GM18868 (cell line): ENCODE measurements around the gene RBM7.

Source experiments
- ATAC-seq: cut with Tn5 transposase; IDR thresholded peaks from one replicate; pipeline ENCODE4 v1.9.1; 2021; ENCODE audit warnings: mild to moderate bottlenecking, moderate library complexity; ENCODE audit not compliant: unreplicated experiment

The RBM7 gene

DNA sequence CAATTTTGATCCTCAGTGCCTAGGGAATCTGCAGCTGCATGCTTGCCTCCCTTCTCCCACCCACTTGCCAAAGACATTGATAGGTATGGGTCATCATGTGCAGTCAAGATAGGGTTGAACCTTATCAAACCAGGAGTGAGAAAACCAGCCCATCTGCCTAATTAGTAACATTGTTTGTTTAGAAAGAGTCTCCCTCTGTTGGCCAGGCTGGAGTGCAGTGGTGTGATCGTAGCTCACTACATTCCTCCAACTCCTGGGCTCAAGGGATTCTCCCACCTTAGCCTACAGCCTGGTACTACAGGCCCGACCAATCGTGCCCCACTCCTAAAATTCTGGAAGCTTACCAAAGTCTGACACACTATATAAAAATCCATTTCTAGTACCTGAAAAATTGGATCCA, 4.7 kb upstream of the RBM7 start:
- no peak for ATAC-seq

DNA sequence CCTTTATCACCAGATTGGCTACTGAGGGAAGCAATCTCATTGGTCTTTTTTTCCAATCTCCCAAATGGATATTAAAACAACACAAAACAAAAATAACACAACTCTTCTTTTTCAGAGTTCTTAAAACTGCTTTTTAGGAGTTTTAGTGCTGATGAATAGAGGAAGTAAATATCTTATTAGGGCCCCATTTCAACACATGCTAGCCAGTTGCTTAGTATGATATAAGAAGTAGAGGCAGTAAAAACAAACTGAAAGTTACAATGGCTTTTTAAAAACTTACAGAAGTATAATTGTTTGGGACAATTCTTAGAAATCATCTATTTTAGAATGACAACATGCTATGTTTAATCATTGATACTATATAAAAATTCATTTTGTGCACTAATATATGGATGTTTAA, 3.5 kb upstream of the RBM7 start:
- no peak for ATAC-seq

DNA sequence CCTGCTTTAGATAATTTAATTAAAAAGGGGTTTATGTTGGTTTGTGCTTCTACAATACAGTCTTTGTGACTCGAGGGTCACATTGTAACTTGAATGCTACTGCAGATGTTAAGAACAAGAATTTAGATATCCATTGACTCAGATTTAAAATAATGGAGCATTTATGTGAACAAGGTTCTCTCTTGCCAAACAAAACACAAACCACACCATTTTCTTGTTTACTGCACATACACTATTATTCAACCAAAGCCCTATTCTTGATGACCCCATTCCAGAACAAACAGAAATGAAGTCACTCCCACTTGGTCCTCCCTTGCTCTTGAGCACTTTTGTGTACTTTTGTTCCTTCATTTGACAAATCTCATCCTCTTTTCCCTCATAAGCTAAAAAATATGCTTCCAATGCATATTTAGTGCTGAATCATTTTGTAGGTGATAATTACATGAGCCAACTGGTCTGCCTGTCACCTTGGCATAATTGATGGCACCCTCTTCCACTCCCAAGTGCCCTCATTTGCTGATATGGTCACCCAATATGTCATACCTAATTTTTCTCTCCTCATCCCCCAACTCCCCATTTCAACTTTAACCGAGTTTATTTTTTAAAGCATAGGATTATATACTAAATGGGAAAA, 3.0 kb upstream of the RBM7 start:
- no peak for ATAC-seq

DNA sequence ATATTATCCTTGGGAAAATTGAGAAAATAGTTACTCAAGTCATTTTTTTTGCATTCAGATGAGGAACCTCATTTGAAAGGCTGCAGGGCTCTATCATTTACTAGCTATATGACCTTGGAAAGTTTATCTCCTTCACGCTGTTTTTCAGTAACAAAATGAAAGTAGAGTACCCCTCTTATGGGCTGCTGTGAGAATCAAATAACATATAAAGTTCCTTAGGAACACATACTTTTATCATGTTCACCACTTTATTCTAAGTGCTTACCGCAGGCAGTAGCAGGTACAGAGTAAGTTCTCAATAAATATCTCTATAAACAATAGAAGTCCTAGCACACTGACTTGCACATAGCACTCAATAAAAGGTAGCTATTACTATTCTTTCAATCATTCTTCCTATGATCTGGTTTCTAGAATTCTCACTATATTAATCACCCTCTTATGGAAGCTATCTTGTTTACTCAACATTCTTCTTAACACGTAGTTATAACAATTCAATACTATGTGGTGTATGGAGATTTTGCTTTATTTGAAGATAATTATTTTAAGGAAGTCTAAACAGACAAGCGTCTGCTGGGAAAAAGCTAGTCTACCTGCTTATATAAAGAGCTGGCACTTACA, 2.1 kb upstream of the RBM7 start:
- no peak for ATAC-seq

DNA sequence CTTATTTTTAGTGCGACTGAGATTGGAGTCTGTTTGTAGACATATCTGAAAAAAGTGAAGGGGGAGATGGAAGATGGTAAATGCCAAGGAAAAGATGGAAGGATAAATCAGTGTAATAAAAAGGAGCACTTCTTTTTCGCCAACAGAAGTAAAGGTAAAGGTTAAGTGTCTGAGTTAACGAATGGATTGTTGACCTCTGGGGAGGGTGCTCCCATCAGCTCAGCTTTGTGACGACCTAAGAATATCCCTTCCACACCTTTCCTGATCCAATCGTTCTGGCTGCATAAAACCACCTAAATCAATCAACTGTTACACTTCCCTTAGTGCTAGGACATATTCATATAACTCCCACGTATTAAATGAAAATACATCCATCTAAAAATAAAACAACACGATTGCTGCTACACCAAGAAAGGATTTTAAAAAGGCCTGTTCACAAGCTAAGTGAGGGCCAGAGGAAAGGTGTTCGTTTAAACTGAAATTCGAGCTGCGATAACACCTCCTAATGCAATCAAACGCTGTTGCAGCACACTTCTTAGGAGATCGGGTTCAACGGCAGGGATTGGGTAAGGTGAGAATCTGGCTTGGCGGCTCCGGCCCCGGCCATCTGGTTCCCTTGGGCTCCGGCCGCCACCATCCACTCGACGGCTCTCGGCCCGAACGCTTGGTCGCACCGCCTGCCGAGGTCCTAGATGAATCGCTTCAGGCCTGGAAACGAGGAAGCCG, 813 bp upstream of the RBM7 start:
- peak; percentile 25 for ATAC-seq

DNA sequence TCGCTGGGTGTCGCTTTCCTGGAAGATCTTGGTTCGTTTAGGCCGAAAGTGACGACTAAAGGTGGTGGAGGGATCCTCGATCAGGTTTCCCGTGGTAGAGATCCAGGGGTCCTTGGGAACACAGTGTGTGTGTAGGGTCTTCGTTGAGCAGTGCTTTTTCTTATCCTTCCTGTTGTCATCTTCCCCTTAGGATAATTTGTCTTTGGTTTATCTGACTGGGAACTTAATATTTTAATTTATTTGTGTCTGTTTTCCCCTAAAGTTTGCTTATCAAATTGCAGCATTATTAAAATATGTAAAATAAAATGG, 403 bp downstream of the RBM7 start:
- no peak for ATAC-seq

DNA sequence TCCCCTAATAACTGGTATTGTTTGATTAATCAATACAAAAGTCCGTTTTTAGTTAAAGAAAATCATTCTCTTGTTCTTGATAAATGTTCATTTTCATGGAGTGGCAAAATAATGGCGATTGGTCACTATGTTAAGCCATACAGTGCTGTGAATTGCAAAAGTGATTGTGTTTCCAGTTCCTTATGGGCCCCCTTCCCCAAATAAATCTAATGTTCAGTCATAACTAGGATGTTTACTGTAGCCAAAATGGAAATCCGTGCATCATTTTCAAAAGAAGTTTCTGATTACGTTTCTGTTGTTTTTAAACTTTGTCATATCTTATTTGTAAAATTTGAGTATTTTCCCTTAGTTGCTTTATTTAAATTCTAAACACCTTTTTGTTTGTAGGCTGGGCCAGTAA, 845 bp downstream of the RBM7 start:
- ATAC-seq = no peak

DNA sequence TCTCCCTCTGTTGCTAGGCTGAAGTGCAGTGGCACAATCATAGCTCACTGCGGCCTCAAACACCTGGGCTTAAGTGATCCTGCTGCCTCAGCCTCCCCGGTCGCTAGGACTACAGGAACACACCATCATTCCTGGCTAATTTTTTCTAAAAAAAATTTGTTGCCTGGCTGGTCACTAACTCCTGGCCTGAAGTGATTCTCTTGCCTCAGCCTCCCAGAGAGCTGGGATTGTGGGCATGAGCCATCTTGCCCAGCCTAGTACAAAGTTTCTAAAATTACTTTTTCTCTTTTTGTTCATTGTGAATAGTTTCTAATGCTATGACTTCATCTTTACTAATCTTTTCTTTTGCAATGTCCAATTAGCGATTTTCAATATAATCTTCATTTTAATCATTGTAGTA, 12.5 kb downstream of the RBM7 start:
- ATAC-seq = no peak

DNA sequence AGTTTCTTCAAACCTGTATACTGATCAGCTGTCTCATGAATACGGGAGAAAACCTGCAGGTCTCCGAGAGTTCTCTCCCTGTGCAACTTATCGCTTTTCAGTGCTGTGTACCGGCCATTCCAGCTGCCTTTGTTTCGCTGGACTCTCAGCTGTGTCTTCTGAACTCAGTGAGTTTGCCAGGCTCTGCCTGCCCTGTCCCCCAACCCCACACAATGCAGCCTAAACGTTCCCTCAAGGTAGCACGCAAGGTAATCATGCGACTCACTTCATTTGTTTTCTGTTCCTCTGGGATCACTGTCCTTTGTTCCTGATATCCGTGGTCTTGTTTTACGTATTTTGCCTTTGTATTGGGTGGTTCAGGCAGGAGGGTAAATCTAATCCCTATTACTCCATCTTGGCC, 13.5 kb downstream of the RBM7 start:
- ATAC-seq = no peak

DNA sequence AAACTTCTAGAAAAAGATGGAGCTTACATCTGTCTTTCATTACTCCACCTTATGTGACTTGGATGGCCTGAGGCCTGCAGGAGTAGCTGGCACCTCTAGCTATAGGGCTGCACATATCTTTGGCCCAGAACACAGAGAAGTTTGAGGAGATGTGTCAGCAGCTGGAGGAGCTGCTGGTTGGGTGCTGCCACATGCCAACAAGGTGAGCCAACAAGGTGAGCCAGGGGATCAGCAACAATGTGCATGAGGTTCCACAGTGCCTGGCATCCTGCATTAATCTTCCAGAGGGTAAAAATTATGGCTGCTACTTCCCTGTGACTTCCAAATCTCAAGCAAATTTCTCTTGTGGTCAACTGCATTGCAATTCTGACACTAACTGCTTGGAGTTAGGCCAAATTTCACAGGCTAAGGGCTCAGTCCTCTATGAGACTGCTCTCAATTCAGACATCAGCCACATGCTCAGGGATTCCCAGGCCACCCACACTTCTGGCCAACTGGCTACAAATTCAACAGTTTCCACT, 16.0 kb downstream of the RBM7 start:
- no peak for ATAC-seq

DNA sequence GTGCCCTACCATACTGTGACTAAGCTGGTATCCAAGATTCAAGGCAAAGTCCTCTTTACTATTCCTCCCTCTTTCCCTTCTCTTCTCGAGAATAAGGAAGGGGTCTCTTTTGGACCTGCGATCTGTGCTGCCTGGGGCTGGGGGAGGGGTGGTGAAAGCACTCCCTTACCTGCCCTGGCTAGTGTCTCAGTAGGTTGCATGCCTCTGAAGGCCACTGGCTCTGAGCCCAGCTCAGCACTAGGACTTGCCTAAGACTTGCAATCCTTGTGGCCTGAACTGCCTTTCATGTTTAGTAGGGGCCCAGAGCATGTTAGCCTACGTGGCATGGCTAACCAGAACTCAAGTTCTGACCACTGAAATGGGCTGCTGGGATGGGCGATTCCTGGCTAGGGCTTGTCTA, 25.8 kb downstream of the RBM7 start:
- ATAC-seq = no peak

DNA sequence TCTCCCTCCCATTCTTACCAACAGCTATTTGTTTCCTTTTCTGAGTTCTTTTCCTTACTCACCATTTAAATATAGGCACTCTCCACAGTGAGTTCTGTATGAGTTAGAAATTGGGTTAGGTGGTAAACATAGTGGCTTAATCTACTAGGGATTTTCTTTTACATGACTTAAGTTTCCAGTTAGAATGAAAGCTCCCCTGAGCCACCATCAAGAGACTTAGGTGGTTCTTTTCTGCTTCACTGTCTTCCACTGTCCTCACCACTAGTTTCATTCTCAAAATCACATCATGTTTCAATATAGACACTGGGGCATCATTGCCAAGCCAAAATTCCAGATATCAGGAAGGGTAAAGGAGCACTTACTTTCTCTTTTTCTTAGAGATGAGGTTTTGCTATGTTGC, 29.8 kb downstream of the RBM7 start:
- no peak for ATAC-seq

DNA sequence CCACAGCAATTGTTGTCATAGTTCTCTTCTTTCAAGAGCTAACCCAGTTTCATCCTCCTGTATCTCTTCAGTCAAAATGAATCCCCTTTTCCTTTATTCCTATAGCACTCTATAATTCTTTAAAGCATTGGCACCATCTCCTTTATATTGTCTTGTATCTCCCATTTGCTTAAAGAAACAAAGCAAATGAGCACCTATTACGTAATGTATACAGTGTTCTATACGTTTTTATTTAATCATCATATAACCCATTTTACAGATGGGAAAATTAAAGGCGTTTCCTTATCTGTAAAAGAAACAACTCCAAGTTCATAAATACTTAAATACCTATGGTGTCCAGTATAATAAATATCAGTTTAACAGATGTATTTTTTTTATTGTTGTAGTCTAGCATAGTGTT, 32.4 kb downstream of the RBM7 start:
- no peak for ATAC-seq

DNA sequence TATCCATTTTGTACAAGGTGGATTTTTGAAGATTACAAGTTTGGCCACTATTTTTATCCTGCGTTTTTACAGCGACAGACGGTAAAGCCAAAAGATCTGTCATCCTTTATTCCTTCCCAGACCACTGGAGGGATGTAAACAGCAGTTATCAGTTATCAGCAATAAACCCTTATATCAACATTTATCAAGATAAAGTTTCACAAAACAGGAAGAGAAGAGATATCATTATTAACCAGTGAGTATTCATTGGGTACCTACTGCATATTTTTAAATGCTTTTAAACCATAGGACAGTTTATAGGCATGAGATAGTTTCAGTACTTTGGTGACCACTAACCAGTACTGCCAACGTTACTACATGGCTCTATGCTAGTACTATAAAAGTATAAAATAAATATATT, 32.9 kb downstream of the RBM7 start:
- no peak for ATAC-seq

DNA sequence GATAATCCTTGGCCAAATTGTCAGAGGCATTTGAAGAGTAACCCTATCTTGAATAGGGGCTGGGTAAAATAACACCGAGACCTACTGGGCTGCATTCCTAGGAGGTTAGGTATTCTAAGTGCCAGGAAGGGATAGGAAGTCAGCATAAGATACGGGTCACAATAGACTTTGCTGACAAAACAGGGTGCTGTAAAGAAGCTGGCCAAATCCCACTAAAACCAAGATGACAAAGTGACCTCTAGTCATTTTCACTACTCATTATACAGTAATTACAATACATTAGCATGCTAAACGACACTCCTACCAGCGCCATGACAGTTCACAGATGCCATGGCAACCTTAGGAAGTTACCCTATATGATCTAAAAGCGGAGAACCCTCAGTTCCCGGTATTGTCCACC, 37.8 kb downstream of the RBM7 start:
- ATAC-seq = no peak

DNA sequence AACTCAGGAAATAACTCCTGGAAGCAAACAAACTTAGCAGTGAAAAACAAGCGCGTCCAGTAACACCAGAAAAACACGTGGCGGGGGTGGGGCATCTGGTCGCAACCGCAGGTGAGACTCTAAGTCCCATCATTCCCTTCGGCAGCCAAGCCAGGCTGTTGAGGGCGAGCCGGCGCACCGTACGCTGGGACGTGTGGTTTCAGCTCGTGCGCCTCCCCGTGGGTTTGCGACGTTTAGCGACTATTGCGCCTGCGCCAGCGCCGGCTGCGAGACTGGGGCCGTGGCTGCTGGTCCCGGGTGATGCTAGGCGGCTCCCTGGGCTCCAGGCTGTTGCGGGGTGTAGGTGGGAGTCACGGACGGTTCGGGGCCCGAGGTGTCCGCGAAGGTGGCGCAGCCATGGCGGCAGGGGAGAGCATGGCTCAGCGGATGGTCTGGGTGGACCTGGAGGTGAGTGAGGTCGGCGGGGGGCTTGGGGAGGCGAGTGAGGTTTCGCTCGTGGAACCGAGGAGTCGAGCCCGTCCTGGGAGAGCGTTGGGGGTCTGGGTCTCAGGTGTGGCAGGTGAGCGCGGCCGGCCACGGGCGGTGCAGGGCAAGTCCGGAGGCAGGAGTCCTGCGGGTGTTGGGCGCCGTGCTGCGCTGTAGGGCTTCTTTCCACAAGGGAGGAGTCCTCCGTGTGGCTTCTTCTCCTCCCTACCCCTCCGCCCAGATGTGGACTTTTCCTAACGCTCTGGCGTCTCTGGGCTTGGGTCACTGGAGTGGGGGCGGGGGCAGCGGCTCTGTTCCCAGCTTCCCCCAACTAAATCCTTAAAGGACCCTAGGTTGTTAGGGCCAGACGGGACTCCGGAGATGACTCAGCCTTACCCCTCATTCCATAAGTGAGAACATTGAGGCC, 39.0 kb downstream of the RBM7 start, which contains the start of gene REXO2:
Gene REXO2, plus strand, starts transcription at position 239 of the 892 bp plus-strand sequence. Its CDS starts 62 bp downstream, at position 301.
- ATAC-seq = peak; percentile 100

DNA sequence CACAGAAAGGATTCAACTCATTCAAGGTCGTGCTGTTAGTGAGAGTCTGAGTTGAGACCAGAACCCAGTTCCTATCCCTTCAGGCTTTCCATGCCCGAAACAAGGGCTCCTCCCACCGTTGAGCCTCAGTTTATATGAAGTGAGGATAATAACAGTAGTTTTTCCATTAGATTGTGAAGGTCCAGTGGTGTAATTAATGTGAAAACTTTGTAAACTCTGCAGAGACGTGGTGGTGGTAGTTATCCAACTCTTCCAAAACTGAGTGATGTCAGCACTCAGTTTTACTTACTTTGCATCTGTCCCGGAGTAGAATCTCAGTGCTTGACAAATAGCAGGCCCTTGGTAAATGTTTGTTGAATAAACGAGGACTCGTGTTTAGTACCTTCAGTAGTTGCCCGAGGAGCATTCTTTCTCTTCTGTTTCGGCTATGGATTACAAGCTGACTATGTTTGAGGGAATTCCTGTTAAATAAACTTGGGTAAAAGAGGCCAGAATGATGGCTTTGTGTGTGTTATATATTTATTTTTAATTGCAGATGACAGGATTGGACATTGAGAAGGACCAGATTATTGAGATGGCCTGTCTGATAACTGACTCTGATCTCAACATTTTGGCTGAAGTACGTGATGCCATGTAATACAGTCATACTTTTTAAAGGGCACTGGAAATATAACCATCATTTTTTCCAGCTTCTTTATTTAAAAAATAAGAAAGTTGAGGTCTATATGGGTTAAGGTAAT, 39.8 kb downstream of the RBM7 start:
- ATAC-seq = no peak

DNA sequence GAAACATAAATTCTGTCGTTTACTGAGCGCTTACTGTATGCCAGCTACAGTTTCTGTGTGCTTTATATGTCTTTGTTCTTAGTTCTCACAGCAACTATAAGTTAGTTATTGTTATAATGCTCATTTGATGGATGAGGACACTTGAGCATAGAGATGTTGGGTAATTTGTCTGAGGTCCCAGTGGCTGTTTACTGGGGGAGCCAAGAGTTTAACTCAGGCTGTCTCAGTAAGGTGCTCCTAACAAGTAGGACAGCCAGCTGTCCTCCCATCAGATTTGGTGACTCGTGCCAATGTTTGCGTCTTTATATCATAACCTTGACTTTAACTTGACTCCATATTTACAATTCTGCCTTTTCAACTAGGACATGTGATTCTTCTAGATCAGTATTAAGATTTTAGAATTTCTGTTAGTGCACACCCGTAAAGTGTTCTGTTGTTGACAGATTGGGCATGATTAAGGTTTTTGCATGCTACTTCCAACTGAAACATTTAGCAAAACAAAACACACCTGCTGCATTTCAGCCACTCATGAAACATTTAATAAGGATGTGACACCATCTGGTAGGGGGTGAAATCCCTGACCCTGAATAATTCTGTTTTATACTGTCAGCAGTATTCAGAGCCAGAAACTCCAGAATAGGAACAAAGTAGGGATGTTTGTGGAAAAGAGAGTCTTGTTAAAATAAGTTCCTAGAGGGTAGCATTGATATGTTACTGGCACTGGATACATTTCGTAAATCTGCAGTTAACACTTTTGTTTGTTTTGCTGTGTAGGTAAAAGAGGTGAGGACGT, 40.7 kb downstream of the RBM7 start:
- ATAC-seq = no peak

DNA sequence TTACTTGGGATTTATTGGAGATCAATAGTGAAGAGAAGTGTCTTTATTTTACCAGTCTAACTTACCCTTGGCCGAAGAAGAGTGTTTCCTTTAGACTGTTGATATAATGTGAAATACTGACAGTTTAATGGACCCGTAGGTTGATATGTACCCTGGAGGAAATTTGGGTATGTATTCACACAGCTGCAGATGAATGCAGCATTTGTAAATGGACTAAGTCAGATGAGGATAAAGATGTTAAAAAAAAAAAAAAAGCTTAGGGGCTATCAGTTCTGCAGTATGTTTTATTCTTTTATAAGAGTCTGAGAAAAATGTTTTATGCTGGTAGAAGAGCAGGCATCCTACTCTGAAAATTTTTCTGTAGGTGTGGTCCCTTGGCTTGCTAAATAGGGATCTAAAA, 41.5 kb downstream of the RBM7 start:
- ATAC-seq = no peak

DNA sequence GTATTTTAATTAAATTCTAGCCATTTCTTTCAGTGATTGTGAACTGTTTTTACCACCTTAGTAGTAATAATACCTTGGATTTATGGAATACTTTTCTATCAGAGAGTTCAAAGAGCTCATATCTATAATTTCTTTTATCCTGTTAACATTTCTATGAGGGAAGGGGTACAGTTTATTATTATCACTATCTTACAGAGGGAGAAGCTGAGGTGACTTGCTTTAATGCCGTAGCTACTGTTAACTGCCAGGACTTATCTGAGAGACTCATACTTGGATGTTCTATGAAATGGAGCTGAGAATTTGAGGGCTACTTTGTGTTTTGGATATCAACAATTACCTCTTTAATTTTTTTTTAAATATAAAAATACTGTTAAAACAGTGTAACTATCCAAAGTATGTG, 42.1 kb downstream of the RBM7 start:
- ATAC-seq = no peak
